Mesendoderm (in vitro differentiated cells): ENCODE data around the gene CAMK1G. TPM values are rescaled to one million over a fixed set of nuclear protein-coding genes. Genes with fewer than 3 reads are reported as not detected.
A peak's percentile ranks its signal among the peaks of the same experiment; 100 is the strongest.

Experiments used
- DNase-seq: peaks from one replicate; pipeline ENCODE4 v3.0.0; 2013
- H2AK5ac ChIP-seq: 2 replicates; pipeline ENCODE4 v1.6.1; 2013; ENCODE audit warnings: low read length, inconsistent platforms
- H2BK120ac ChIP-seq: 2 replicates; pipeline ENCODE4 v1.6.1; 2013; ENCODE audit warnings: low read depth, mild to moderate bottlenecking, low read length, moderate library complexity, mixed read lengths
- H2BK15ac ChIP-seq: replicated peaks from 2 replicates; pipeline ENCODE4 v1.6.1; 2013; ENCODE audit warnings: low read depth, mild to moderate bottlenecking, moderate library complexity
- H2BK5ac ChIP-seq: 2 replicates; pipeline ENCODE4 v1.6.1; 2013; ENCODE audit warnings: low read length, inconsistent platforms
- H3K18ac ChIP-seq: 2 replicates; pipeline ENCODE4 v1.6.1; 2013; ENCODE audit warnings: mild to moderate bottlenecking, low read length, mixed read lengths
- H3K23ac ChIP-seq: one replicate; pipeline ENCODE4 v1.6.1; 2013; ENCODE audit warnings: low read length
- H3K27ac ChIP-seq: 2 replicates; pipeline ENCODE4 v1.5.1; 2013; ENCODE audit warnings: low read depth, mild to moderate bottlenecking, inconsistent platforms, low read length, moderate library complexity
- H3K27me3 ChIP-seq: 2 replicates; pipeline ENCODE4 v1.6.1; 2013; ENCODE audit warnings: low read length, control low read depth, mild to moderate bottlenecking, inconsistent platforms; ENCODE audit not compliant: insufficient read depth, poor library complexity
- H3K36me3 ChIP-seq: 2 replicates; pipeline ENCODE4 v1.6.1; 2013; ENCODE audit warnings: low read length, inconsistent platforms; ENCODE audit not compliant: control insufficient read depth, insufficient read depth
- H3K4ac ChIP-seq: one replicate; pipeline ENCODE4 v1.6.1; 2013; ENCODE audit warnings: low read depth, mild to moderate bottlenecking, low read length, moderate library complexity
- H3K4me1 ChIP-seq: 2 replicates; pipeline ENCODE4 v1.6.1; 2013; ENCODE audit warnings: low read depth, low read length, inconsistent platforms; ENCODE audit not compliant: control insufficient read depth
- H3K4me2 ChIP-seq: 2 replicates; pipeline ENCODE4 v1.6.1; 2013; ENCODE audit warnings: low read length
- H3K4me3 ChIP-seq: 2 replicates; pipeline ENCODE4 v1.5.1; 2013; ENCODE audit warnings: mild to moderate bottlenecking, low read length
- H3K56ac ChIP-seq: one replicate; pipeline ENCODE4 v1.6.1; 2013; ENCODE audit warnings: low read length
- H3K79me1 ChIP-seq: 2 replicates; pipeline ENCODE4 v1.6.1; 2013; ENCODE audit warnings: low read length, inconsistent platforms
- H3K79me2 ChIP-seq: 2 replicates; pipeline ENCODE4 v1.6.1; 2013; ENCODE audit warnings: mild to moderate bottlenecking, low read length; ENCODE audit not compliant: control insufficient read depth, insufficient read depth
- H3K9ac ChIP-seq: 2 replicates; pipeline ENCODE4 v1.6.1; 2013; ENCODE audit warnings: low read length, inconsistent platforms
- H4K5ac ChIP-seq: one replicate; pipeline ENCODE4 v1.6.1; 2013; ENCODE audit warnings: low read length
- H4K8ac ChIP-seq: one replicate; pipeline ENCODE4 v1.6.1; 2013; ENCODE audit warnings: low read depth, mild to moderate bottlenecking, control low read depth, low read length, moderate library complexity
- WGBS: extraction: QIAGEN DNeasy Blood & Tissue Kit; methylation state at CpG from one replicate; pipeline ENCODE4 v1.1.7; 2013; ENCODE audit warnings: low lambda C conversion rate, missing lambda C conversion rate; ENCODE audit not compliant: insufficient coverage; ENCODE audit errors: extremely low coverage; 5-methylcytosine and 5-hydroxymethylcytosine counted together
- polyA plus RNA-seq, 2 experiments: library from polyadenylated mRNA; stranded (reverse); fragments of 200-250 nt; gene quantifications; one replicate each; pipeline ENCODE4 v1.2.3, GENCODE V29; 2013

The CAMK1G gene
- 0.04 TPM for polyA plus RNA-seq (2013, experiment 1 of 2)
- polyA plus RNA-seq (2013, experiment 2 of 2), result 0.04 TPM

DNA sequence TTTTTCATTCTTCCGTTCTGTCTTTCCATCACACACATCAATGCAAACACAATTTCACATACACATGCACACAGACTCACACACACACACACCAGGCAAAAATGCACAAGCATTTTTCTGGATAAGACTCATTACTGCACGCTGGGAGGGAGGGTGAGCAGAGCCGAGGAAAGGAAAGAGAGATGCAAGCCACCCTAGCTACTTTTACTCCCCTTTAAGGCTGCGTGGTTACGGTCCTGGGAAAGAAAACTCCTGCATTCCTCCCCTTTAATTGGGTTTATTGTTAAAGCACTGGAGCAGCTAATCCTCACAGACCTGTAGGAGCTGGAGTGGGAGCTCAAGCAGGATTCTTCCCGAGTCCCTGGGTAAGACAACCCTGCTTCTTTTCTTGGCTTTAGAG, at the start of gene CAMK1G:
Gene CAMK1G (plus strand): TSS at position 307 of the 400 bp plus-strand sequence. CDS start 11,270 bp downstream, outside the sequence.
- H3K56ac ChIP-seq, result no peak within 1 kb of the TSS
- no peaks in the 10 kb centered on the region for H3K79me2 ChIP-seq
- H3K27me3 ChIP-seq, result peaks cover 10% of the 10 kb centered on the region
- no peak within 1 kb of the TSS for H3K4me3 ChIP-seq
- H3K4ac ChIP-seq, result no peak within 1 kb of the TSS
- H3K23ac ChIP-seq, result no peak within 1 kb of the TSS
- H4K8ac ChIP-seq, result no peak within 1 kb of the TSS
- H2AK5ac ChIP-seq, result no peak within 1 kb of the TSS
- H3K4me1 ChIP-seq, result no peaks in the 10 kb centered on the region
- no peaks in the 10 kb centered on the region for H3K79me1 ChIP-seq
- H3K18ac ChIP-seq, result no peak within 1 kb of the TSS
- H3K9ac ChIP-seq, result no peak within 1 kb of the TSS
- peak; percentile 74 for DNase-seq
- H3K36me3 ChIP-seq, result no peaks in the 10 kb centered on the region
- no CpG with 5 or more reads among the region's 6 CpGs for WGBS
- no peak within 1 kb of the TSS for H3K4me2 ChIP-seq
- no peak within 1 kb of the TSS for H2BK15ac ChIP-seq
- no peak within 1 kb of the TSS for H3K27ac ChIP-seq
- H2BK5ac ChIP-seq, result no peak within 1 kb of the TSS
- H4K5ac ChIP-seq, result no peak within 1 kb of the TSS
- no peak within 1 kb of the TSS for H2BK120ac ChIP-seq

DNA sequence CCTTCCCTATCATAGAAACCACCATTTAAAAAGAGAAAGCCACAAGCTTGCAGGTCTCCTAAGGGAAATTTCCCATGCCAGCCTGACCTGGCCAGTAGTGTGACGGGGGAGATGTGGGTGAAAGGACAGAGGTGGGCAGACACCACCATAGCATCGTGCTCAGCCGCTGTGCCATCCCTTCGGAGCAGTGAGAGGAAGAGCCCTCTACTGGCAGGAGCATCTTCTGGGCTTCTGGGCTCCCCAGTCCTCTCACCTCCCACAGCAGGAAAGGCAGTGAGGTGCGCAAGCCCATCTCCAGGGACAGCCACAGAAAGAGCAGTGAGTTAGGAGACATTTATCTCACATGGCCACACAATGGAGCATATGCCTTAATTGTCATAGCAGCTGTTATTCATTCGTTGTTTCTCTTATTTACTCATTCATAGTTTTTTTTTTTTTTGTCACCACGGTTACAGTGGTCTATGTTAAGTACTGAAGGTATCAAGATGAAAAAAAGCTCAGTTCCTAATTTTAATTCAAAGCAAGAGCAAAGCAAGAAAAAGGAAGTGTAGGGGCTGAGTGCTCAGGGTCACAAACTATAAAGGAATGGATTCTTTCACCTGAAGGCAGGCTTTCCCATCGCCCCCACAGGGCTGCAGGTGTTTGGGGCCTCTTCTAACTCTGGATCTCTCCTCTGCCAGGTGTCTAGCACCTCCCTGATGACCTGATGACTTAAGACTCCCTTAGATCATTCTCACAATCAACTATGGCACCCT, 48.8 kb upstream of the CAMK1G start:
- Histone ChIP-seq H2BK120ac (no peak overlapping the region), H4K5ac (no peak overlapping the region), H2BK5ac (no peak overlapping the region)

DNA sequence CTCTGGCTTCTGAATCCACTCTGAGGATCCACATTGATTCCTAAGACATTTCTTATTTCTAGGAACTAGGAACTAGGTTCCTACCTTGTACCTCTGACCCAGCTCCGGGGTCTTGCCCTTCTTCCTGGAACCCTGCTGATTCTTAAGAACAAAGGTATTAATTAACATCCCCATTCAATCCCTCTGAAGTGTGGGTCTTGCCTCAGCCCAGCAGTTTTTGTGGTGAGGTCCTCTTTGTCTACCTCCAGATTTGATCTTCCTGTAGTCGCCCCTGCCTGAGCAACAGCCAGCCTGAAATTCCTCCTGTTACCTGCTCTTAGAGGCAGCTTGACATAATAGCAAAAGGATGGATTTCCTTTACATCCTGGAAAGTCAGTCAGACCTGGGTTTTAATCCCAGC, 46.7 kb upstream of the CAMK1G start:
- Histone ChIP-seq H3K4me3 (no peak overlapping the region), H3K79me2 (no peaks in the 10 kb centered on the region), H2BK15ac (no peak overlapping the region), H3K36me3 (no peaks in the 10 kb centered on the region), H3K4me2 (no peak overlapping the region), H3K4ac (no peak overlapping the region), H3K9ac (no peak overlapping the region), H3K27ac (no peak overlapping the region), H2BK120ac (no peak overlapping the region), H3K79me1 (no peaks in the 10 kb centered on the region), H4K8ac (no peak overlapping the region), H4K5ac (no peak overlapping the region), H3K56ac (no peak overlapping the region), H2BK5ac (no peak overlapping the region), H2AK5ac (no peak overlapping the region), H3K23ac (no peak overlapping the region), H3K18ac (no peak overlapping the region), H3K4me1 (no peaks in the 10 kb centered on the region), H3K27me3 (no peaks in the 10 kb centered on the region)
- no CpG with 5 or more reads among the region's 2 CpGs for WGBS
- peak; percentile 18 for DNase-seq

More for the DNA sequence above, 48.8 kb upstream of the CAMK1G start:
- H3K23ac ChIP-seq, result no peak overlapping the region
- no peak overlapping the region for H3K9ac ChIP-seq
- no peak overlapping the region for H4K8ac ChIP-seq
- H3K79me2 ChIP-seq, result no peaks in the 10 kb centered on the region
- DNase-seq, result peak; percentile 30
- no CpG with 5 or more reads among the region's 8 CpGs for WGBS
- H2AK5ac ChIP-seq, result no peak overlapping the region
- no peak overlapping the region for H3K4me3 ChIP-seq
- no peak overlapping the region for H3K27ac ChIP-seq
- no peaks in the 10 kb centered on the region for H3K4me1 ChIP-seq
- H3K27me3 ChIP-seq, result no peaks in the 10 kb centered on the region
- H3K56ac ChIP-seq, result no peak overlapping the region
- H3K18ac ChIP-seq, result no peak overlapping the region
- H3K4me2 ChIP-seq, result no peak overlapping the region
- no peak overlapping the region for H3K4ac ChIP-seq
- no peaks in the 10 kb centered on the region for H3K36me3 ChIP-seq
- H2BK15ac ChIP-seq, result no peak overlapping the region
- no peaks in the 10 kb centered on the region for H3K79me1 ChIP-seq

DNA sequence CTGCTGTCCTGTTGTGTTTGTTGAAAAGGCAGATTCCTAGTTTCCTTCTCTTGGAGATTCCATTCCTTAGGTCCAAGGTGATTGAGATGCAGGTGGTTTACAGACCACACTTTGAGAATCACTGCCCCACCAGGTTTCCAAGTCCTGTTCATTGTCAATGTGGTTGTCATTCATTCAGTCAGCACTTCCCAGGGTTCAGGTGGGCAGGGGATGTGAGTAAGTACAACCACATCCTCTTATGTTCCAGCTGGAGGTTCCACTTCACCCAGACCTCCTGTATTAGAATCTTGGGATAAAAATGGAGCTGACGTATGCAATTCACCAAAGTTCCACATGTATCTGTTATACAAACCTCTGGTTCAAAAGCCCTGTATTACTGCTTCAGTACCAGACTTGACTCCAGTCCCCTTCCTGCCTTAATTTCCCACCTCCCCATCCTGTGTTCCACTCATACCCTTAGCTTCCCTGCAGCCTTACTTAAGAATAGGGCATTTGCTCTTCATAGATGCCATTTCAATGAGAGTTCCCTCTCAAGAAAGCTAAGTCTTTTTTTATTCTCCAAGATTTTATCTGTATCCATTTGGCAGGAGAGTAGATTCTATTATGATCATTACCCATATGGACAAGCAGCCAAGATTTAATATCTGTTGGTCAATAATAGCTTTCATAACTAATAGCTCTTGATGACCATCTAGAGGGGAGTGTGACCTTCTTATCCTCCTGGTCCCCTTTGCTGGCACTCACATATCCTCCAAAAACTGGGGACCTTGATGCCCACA, 46.0 kb upstream of the CAMK1G start:
- Histone ChIP-seq H2BK5ac (no peak overlapping the region), H3K27me3 (no peaks in the 10 kb centered on the region), H3K79me1 (no peaks in the 10 kb centered on the region), H3K79me2 (no peaks in the 10 kb centered on the region), H3K36me3 (no peaks in the 10 kb centered on the region), H3K18ac (no peak overlapping the region), H3K23ac (no peak overlapping the region), H4K5ac (no peak overlapping the region), H3K56ac (no peak overlapping the region), H3K4me1 (no peaks in the 10 kb centered on the region), H2BK120ac (no peak overlapping the region), H3K4me2 (no peak overlapping the region), H3K27ac (no peak overlapping the region), H3K9ac (no peak overlapping the region), H3K4me3 (no peak overlapping the region), H3K4ac (no peak overlapping the region), H2AK5ac (no peak overlapping the region), H2BK15ac (no peak overlapping the region), H4K8ac (no peak overlapping the region)
- DNase-seq, result no peak
- WGBS, result no CpG with 5 or more reads among the region's 1 CpG

DNA sequence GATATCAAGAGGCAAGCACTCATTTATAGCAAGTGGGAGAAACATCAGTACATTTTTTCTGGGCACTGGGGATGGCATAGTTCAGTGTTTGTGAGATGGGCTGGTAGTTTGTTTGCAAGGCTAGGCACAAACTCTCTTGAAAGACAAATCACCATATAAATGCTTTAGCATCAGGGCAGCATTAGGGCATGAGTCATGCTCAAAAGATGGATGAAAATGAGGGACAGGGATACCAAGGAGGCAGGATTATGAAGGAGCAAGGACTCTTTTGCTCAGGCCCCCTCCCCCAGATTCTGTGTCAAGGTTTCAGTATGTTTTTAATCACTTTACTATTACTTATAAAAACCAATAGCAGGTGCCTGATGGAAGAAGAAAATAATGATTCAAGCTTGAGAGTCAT, 43.9 kb upstream of the CAMK1G start:
- Histone ChIP-seq H3K27me3 (no peaks in the 10 kb centered on the region), H3K79me1 (no peaks in the 10 kb centered on the region), H3K27ac (no peak overlapping the region), H3K9ac (no peak overlapping the region), H3K4me2 (no peak overlapping the region), H4K5ac (no peak overlapping the region), H4K8ac (no peak overlapping the region), H3K23ac (no peak overlapping the region), H2BK15ac (no peak overlapping the region), H3K56ac (no peak overlapping the region), H3K4me3 (no peak overlapping the region), H3K79me2 (no peaks in the 10 kb centered on the region), H2AK5ac (no peak overlapping the region), H2BK5ac (no peak overlapping the region), H3K4ac (no peak overlapping the region), H3K4me1 (no peaks in the 10 kb centered on the region), H2BK120ac (no peak overlapping the region), H3K36me3 (no peaks in the 10 kb centered on the region), H3K18ac (no peak overlapping the region)
- DNase-seq, result no peak
